Right lobe of liver (tissue), 4 donors: ENCODE data around the gene AARSD1.

Experiments
- POLR2A ChIP-seq: fragments of 450-650 bp; IDR thresholded peaks from one replicate; pipeline ENCODE4 v1.6.1; 2017; ENCODE audit warnings: antibody characterized with exemption, mild to moderate bottlenecking
- TF ChIP-seq, protein P1 (sequence below), 4 donors: fragments of 200-600 bp in 3 of 4; fragments of 450-650 bp in 1 of 4; IDR thresholded peaks; one replicate each; pipeline versions ENCODE4 v1.5.1 to v1.8.0; 2016 to 2022; ENCODE audit warnings: antibody characterized with exemption in 4 of 4, mild to moderate bottlenecking in 2 of 4
- donor health status: DM: no; HTN: no; CAD: no.
- donor health status: DM: no; HTN: no; CAD: no.
- donor health status: DM: no; HTN: yes; CAD: no.

DNA sequence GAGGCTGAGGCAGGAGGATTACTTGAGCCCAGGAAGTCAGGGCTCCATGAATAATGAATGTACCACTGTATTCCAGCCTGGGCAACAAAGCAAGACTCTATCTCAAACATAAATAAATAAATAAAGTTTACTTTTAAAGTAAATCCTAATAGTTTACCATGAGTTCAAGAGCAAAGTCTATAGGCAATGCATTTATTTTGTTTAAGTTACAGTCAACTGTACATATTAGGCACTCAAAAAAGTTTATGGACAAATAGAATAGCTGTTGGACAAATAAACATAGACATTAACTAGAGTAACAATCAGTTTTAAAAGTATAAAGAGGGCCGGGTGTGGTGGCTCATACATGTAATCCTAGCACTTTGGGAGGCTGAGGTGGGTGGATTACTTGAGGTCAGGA lies 3.7 kb upstream of the AARSD1 start:
- TF ChIP-seq POLR2A = no peak
- TF ChIP-seq, protein P1, sequence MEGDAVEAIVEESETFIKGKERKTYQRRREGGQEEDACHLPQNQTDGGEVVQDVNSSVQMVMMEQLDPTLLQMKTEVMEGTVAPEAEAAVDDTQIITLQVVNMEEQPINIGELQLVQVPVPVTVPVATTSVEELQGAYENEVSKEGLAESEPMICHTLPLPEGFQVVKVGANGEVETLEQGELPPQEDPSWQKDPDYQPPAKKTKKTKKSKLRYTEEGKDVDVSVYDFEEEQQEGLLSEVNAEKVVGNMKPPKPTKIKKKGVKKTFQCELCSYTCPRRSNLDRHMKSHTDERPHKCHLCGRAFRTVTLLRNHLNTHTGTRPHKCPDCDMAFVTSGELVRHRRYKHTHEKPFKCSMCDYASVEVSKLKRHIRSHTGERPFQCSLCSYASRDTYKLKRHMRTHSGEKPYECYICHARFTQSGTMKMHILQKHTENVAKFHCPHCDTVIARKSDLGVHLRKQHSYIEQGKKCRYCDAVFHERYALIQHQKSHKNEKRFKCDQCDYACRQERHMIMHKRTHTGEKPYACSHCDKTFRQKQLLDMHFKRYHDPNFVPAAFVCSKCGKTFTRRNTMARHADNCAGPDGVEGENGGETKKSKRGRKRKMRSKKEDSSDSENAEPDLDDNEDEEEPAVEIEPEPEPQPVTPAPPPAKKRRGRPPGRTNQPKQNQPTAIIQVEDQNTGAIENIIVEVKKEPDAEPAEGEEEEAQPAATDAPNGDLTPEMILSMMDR (IDR thresholded peaks at IDR 0.05) = no peak
